Left hindlimb (tissue), 1 donor: ENCODE data around the gene TLNRD1.

Experiments
- DNase-seq: peaks from one replicate; pipeline ENCODE4 v3.0.0-alpha.2; 2018

TLNRD1 gene

DNA sequence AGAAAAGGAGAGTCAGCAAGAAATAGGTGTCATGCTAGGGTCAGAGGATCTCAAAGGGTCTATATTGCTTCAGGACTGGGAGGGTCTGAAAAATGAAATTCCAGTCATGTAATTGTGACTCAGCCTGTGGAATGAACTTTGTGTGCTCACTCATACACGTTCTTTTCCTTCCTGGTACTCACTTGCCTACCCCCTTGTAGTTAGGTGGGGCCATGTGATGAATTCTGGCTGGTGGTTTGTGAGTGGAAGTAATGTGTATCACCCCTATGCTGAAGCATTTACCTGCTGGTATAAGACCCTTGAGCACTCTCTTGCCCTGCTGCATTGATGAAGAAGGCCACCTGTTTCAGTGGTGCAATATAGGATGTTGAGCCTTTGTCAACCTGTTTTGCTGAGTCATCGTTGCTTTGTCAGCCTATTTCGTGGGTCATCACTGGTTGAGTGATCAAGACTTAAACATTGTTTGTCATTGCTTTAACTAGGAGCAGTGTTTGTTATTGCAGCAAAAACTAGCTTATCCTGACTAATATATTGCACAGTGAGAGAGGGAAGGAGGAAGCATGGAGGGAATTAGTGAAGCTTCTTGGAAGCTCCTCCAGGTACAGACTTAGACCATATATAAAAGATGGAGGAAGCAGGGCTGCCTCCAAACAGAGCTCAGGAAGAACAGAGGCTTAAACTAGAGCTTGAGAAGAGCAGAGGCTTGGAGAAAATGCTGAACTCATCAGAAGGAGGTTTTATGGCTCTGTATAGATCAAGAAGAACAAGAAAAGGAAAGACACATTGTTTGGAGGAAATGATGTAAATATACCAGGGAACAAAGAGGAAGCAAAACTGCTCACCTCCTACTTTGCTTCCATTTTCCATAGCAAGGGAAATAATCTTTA is 28.9 kb downstream of the TLNRD1 start:
- no peak for DNase-seq

GRCh38 chr15:81030301-81030750 is 29.6 kb downstream of the TLNRD1 start:
- no peak for DNase-seq

GRCh38 chr15:81031203-81031602 is 30.5 kb downstream of the TLNRD1 start:
- DNase-seq: no peak

DNA sequence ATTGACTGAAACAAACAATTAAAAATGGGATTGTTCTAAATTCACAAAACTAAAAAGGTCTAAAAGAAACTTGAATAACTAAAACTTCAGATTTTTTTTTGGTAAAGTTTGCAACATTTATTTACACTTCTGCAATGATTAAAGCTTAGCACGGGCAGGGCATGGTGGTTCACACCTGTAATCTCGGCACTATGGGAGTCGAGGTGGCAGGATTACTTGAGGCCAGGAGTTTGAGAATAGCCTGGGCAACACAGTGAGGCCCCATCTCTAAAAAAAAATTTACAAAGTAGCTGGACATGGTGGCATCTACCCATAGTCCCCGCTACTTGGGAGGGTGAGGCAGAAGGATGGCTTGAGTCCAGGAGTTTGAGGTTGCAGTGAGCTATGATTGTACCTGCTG is 31.6 kb downstream of the TLNRD1 start:
- DNase-seq: no peak

- DNase-seq: no peak
Observed at GRCh38 chr15:81032818-81033217, 32.1 kb downstream of the TLNRD1 start.

- DNase-seq: no peak
Observed at GRCh38 chr15:81033508-81033907, 32.8 kb downstream of the TLNRD1 start.

DNA sequence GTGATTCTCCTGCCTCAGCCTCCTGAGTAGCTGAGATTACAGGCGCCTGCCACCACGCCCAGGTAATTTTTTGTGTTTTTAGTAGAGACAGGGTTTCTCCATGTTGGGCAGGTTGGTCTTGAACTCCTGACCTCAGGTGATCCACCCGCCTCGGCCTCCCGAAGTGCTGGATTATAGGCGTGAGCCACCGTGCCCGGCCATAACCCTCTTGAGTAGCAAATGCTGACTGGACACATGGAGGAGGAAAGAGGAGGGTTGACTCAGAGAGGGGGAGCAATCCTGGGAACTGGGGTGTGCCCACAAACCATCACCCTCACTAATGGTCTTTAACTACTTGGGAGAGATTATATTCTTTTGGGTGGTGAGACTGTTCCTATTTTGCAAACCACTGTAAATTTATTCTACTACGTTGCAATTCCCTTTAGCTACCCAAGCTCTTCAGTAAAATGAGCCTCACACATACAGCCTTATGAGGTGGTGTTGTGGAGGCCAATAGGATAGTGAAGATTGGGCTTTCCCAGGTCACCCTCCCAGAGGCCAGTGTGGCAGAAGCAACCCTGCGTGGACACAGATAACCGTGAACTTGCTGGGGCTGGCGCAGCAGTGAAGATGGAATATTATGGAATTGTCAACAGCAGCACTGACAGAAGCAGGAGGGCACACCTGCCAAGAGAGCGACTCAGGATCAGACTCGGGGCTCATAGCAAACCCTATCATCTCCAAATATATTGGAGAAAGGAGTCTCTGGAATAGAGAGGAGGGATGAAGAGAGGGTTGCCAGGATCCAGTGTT is 37.4 kb downstream of the TLNRD1 start:
- DNase-seq: no peak

- no peak for DNase-seq
Observed at GRCh38 chr15:81038975-81039607, 38.4 kb downstream of the TLNRD1 start.

DNA sequence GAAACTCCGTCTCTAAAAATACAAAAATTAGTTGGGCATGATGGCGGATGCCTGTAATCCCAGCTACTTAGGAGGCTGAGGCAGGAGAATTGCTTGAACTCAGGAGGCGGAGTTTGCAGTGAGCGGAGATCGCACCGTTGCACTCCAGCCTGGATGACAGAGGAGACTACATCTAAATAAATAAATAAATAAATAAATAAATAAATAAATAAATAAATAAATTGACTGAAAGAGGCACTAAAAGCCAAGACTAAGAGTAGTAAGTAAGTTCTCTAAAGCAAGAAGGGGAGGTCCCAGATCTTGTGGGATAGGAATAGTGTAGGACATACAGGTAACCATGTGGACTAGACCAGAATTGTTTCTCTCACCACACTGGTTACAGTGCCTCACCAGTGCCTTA is 40.0 kb downstream of the TLNRD1 start:
- no peak for DNase-seq

- no peak for DNase-seq
Observed at GRCh38 chr15:81043281-81043934, 42.7 kb downstream of the TLNRD1 start.

GRCh38 chr15:81043935-81044575 is 43.3 kb downstream of the TLNRD1 start:
- no peak for DNase-seq

DNA sequence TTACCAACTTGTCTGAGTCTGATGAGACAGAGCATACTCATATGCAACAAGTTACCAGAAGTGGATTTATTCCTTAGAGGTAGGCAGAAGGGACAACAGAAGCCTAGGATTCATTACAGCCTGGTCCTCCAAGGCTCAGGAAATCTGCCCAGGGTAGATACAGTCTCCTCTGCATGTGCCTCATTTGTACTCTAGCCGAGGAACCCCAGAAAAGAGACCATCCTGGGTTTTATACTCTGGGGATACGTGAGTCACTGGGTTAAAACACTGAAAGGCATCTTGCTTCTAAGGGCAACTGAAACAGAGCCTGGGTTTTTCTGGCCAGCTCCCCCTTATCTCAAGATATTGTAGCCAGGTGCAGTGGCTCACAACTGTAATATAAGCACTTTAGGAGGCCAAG is 45.6 kb downstream of the TLNRD1 start:
- DNase-seq: no peak

- DNase-seq: no peak
Observed at GRCh38 chr15:81047928-81048327, 47.2 kb downstream of the TLNRD1 start.

GRCh38 chr15:81049835-81050234 is 49.1 kb downstream of the TLNRD1 start:
- DNase-seq: no peak

GRCh38 chr15:81050259-81050658 is 49.5 kb downstream of the TLNRD1 start:
- no peak for DNase-seq

DNA sequence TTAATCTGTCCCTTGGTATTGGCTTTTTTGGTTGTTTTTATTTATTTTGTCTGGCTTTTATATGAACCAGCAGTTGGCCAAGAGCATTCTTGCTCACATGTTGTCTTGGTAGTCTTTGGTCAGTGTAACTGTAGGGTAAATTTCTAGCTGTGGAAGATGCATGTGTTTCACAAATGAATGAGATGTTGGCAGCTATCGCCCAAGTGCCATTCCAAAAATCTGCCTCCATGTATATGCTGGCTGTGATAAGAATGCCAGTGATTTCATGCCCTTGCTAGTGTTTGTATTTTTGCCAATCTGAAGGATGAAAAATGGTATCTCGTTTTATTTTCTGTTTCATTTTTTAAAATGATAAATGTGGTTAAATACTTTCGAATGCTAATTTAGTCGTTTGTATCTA is 50.1 kb downstream of the TLNRD1 start:
- no peak for DNase-seq

DNA sequence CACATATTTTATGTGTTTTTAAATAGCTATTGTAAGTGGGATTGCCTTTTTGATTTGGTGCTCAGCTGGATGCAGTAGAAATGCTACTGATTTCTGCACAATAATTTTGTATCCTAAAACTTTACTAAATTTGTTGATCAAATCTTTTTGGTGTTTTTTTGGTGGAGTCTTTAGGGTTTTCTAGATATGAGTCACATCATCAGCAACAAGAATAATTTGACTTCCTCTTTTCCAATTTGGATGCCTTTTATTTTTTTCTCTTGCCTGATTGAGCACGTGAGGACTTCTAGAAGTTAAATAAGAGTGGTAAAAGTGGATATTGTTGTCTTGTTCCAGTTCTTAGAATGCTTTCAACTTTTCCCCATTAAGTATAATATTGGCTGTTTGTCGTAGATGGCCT is 51.3 kb downstream of the TLNRD1 start:
- no peak for DNase-seq

- DNase-seq: no peak
Observed at GRCh38 chr15:81053621-81054020, 52.9 kb downstream of the TLNRD1 start.

DNA sequence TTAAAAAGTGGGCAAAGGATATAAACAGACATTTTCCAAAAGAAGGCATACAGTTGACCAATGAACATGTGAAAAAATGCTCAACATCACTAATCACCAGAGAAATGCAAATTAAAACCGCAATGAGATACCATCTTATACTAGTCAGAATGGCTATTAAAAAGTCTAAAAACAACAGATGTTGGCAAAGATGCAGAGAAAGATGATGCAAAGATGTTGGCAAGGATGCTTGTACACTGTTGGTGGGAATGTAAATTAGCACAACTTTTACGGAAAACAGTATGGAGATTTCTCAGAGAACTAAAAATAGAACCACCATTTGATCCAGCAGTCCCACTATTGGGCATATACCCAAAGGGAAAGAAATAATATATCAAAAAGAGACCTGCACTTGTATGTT is 53.5 kb downstream of the TLNRD1 start:
- DNase-seq: no peak
